Measurements from ENCODE around the gene TLCD1.

Gene TLCD1

DNA sequence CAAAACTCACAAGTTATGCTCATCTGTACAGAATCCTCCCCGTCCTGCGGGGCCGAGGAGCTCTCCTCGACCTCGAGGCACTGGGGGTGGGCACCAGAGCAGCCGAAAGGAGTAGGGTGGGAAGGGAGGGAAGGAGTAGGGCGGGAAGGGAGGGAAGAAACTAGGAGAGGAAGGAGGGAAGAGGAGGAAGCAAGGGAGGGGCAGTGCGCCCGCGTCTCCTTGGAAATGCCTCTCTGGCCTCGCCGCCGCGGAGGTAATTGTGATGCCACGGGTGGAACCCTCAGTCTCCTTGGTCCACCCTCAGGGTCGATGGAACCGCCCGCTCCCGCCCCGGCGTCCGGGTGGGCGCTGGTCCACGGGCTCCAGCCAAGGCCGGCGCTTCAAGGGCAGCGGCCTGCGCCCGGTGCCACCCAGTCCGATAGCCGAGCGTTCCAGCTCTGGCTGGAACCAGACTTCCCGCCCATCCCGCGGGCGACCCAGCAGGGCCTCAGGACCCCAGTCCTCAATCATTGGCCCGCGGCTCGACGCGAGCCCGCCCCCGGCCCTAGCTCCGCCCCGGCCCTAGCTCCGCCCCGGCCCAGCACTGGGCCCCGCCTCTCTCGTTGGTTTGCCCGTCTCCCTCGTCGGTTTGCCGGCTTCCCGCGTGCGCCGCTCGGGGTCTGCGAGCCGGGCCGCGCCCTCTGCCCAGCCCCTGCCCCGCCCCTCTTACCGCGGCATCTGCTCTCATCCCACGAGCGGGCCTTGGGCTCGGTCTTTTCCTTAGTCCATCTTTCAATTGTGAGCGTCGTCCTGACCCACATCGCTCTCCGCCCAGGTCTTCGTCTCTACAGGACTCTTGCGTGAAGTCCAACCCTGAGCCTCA is 14.9 kb downstream of the TLCD1 start:
- peak; percentile 85 to 86 for DNase-seq

DNA sequence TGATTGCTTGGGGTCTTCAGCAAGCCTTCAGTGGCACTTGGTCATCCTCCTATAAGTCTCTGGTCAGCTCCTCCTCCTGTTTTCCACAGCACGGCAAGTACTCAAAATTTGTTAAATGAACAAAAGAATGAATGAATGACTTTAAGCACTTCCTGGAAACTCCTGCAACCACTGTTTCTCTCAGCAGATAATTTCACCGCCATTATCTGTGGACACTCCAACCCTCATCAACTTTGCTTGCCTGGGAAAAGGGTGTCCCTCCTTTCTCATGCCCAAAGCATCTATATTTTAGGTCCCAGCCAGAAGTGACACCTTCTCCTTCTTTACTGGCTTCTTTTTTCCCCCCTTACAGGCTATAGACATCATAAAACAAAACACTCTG is 18.7 kb downstream of the TLCD1 start:
- no peak for DNase-seq

DNA sequence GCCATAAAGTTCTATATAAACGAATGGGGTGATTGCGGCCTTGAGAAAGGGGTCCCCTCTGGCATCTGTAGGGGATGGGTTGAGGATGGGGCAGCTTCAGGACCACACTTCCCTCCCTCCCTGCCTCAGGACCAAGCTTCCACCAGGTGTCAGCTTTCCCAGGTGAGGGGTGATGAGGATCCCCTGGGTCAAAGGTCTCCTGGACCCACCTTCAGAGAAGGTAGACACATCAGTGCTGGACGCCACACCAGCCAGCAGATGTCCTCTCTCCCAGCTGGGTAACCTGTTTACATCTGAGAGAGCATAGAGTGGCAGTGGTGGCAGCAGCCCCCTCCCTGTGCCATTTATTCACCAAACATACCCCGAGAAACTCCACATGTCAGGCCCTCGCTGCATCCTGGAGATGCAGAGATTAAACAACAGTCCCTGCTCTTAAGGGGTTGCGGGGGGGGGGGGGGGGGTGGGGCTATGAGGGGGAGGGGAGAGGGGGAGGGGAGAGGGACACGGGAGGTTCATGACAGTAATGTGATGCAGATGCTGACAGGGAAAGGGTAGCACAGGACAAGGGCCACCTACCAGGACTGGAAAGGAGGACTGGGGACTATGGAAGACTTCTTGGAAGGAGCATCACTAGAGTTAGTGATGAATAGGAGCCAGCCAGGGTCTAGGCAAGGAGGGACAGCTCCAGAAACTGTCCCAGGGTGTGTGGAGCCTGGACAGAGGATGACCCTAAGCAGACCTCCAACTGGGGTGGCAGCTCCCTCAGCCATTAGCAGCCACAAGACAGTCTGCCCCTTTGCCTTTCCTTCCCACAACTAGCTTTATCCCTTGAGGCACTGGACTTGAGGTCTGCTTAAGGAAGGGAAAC is 19.3 kb downstream of the TLCD1 start:
- no peak for DNase-seq

DNA sequence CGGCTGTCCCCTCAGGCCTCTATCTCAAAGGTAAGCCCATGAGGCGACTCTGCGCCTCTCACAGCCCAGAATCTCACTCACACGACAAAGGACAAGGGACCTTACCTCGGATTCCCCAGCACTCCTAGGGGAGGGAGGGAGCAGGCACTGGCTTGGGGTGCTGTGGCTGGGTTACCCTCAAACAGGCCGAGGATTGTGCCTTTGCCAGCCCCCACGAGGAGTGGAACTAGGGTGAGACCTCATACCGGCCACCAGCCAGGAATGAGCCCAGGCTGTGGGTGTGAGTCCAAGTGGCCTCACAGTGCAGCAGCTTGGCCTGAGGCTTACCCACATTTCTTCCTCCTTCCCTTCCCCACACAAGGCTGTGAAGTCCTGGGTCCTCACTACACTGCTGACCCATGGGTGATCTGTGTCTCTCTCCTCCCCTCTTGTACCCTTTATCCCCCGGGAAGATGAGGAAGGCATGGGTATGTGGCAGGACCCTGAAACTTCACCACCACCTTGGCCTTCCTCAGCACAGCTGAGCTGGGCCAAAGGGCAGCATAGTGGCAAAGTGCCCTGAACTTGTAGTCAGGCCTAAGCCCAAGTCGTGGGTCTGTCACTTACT is 20.2 kb downstream of the TLCD1 start:
- no peak for DNase-seq

DNA sequence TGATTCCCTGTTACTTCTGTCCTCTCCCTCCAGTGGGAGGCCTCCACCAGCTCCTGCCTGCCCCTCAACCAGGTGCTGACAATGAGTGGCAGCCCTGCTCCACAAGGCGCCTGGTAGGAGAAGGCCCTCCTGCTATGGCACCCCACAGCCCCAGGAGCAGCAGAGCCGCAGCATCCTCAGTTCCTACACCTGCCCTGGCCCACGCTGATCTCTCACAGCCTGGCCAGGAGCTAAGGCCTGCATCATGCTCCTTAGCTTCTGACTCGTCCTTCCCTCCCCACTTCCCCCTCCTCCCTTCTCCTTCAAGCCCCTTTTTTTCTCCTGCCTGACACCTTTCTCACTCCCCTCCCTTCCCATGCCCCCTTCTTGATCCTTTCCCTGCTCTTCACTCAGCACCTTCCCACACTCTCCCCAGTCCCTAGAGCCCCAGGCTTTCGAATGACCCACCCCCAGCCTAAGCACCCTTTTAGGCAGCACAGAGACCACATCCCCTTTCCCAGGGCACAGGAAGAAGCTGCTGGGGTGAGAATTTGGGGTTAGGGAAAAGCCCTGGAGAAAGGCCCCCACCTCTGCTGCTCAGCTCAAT is 20.9 kb downstream of the TLCD1 start:
- no peak for DNase-seq

DNA sequence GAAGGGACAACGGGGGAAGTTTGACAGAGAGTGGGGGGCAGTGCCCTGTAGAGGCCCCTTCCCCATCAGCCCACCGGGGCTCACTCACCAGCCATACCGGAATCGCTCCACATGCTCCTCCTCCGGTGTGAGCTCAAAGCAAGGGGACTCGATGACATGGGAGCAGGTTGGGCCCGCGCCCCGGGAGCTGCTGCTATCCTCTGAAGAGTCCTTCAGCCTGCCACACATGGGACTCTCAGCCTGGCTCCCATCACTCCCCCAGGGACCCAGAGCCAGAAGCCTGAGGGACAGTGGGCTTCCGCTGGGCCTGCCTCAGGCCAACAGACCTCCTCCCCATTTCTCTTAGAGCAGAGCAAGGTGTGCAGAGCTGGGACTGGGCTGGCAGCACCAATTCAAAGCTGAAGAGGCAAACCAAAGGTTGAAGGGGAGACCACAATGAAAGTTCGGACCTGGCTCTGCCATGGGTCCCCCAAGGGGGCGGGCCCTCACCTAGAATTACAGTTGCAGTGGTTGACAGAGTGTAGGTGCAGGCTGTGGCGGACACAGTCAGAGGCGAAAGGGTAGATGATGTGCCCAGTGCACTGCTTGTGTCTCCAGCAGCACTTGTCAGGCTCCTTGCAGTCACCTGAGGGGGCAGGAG is 21.7 kb downstream of the TLCD1 start:
- no peak for DNase-seq

DNA sequence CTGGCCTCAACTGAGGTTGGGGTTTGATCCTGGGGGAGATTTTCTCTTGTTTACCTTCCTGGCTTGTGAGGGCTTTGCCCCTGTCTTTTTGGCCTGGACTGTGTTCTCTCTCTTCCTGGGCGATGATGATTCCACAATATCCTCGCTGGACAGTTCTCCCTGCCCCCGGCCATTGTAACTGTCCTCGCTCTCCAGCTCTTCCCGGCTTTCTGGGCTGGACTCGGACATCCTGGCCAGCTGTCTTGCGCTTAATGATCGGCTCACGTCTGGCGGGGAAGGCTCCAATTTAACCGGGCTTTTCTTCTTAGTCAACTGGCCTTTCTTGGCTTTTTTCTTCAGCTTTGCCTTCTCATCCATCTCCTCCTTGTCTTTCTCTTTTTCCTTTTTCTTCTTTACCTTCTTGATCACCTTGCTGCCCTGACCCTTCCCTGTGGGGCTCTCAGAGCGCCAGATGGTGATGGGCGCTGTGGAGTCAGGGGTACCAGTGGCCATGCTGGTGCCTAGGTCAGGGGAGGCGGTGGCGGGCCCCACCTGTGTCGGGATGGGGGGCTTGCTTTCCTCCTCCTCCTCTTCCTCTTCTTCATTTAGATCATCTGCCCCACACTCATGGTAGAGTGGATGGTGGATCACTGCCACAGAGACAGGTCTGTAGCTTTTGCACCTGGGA is 22.3 kb downstream of the TLCD1 start:
- DNase-seq: no peak

DNA sequence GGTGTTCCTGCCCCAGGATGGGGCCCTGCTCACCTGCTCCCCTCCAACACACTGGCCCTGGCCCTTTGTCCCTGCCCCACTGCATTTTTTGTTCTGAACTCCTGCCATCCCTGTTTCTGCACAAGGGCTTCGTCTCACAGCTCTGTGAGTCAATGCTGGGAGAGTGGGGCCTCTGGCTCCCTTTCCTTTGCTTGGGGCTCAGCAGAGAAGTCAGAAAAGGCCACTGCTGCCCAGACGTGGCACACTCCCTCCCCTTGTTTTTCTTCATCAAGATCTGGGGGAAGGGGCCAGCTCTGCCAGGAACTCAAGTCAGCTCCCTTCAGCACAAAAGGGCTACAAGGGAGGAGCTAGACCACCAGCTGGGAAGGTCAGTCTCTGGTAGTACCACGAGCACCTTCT is 23.3 kb downstream of the TLCD1 start:
- no peak for DNase-seq

DNA sequence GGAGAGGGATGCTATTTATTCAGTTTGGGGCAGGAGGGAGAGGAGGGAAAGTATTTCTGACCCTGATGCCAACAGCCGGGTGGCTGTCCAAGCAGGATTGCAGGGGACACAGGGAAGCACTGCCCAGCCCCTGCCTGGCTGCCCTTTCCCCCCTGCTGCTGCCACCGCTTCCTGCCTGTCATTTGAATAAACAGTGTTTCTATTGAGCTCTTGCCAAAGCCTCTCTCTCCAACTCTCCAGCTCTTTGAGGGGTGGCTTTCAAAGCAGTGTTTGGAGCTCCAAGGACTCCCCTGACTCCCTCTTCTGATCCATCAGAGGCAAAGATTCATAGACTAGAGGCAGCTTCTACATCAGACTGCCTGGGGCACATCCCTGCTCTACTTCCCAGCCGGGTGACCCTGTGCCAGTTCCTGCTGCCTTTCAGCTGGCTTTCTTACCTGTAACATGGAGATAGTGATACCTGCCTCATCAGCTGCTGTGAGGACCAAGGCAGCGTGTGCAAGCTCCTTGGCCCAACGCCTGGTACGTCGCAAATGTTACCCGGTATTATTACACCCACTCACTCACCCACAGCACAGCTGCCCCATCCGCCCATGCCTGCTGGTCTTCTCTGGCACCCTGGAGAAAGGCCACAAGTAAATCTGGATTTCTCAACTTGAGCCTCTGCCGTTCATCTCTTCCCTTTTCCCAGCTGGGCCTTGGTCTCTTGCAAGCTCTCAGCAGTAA is 23.8 kb downstream of the TLCD1 start:
- DNase-seq: no peak

DNA sequence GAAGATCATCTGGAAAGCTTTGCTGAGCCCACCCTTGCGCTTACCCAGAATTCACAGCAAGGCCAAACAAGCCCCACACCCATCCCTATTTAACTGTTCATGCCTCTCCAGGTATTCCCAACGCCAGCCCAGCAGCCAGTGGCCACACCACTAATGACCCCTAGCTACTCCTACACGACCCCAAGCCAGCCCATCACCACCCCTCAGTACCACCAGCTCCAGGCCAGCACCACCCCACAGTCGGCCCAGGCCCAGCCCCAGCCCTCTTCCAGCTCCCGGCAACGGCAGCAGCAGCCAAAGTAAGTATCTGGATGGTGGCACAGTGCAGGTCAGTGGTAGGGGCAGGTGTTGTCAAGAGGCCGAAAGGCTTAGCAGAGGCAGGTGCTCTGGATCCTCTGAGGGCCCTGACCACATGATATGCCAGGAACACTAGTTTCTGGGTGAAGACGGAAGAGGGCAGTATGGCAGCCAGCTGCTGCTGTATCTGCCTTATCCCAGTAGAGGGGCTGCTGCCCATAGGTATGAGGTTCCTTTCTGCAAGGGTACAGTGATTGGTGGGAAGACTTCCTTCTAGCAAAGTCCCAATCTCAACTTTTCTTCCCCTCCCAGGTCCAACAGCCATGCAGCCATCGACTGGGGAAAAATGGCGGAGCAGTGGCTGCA is 25.1 kb downstream of the TLCD1 start:
- no peak for DNase-seq

DNA sequence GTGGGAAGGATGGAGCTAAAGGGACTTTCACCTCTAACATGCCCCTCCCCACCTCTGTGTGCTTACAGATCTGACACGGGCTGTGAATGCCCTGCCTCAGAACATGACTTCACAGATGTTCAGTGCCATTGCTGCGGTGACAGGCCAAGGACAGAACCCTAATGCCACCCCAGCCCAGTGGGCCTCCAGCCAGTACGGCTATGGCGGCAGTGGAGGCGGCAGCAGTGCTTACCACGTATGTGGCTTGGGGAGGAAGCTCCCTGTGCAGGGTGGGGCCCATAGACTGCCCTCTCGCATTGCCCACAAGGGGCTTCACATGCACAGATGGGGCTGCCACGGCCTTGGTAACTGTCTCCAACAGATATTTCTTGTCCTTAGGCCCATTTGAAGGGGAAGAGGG is 25.8 kb downstream of the TLCD1 start:
- DNase-seq: no peak

DNA sequence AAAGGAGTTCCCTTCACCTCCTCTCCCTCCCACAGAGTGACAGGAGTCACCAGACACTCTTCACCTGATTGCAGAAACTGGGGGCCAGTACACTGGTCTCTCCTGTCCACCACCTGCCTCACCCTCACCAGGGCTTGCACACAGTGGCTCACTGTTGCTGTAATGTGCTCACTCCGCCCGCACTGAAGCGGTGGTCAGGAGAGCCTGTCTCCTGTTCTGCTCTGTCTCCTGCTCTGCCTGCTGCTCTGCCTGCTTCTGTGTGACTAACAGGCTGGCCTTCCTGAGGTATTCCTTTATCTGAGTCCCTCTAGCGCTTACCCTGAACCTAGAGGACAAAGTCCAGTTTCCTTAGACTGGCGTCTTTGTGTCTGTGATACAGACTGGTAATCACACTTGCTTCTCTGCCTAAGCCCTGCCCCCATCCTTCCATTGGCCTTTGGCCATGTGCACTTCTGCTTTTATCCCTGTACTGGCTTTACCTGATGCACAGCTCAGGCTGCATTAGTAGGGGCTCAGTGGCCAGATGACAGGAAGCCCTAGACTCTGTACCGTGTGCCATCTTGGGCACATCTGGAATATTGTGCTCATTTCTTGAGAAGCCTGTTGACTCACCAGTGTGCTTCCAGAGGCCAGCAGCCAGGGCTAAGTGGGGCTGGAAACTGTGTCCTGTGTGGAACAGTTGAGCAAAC is 27.6 kb downstream of the TLCD1 start:
- no peak for DNase-seq

DNA sequence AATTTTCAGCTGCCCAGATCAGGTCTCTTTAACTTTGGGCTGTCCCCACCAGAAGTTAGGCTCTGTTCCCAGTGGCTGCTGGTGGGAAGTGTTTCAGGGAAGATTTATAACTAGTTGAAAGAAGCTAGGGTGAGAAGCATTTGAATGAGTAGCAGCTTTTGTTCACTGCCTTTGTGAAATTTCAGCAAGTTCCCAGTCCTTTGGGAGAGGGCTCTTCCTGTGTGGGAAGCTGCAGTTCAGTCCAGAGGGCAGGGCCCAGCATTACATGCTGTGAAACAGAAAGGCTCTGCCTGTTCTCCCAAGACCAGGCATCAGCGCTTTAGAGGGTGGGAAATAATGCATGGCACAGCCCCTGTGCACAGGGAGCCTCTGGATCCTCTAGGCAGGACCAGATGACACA is 32.2 kb downstream of the TLCD1 start:
- no peak for DNase-seq

DNA sequence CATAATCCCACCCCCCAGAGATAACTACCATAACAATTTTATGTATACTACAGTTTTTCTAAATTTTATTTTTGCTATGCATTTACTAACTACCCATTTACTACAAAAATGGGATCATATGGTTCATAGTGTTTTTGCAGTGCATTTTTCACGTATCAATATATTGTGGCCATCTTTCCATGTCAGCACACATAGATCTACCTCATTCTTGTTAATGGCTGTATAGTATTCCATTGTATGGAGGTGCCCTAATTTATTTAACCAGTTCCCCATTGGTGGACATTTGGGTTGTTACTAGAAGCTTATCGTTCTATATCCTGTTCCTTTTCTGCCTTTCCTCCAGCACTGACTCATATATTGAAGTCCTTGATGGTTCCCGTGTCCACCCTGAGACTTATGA is 37.0 kb downstream of the TLCD1 start:
- DNase-seq: no peak

DNA sequence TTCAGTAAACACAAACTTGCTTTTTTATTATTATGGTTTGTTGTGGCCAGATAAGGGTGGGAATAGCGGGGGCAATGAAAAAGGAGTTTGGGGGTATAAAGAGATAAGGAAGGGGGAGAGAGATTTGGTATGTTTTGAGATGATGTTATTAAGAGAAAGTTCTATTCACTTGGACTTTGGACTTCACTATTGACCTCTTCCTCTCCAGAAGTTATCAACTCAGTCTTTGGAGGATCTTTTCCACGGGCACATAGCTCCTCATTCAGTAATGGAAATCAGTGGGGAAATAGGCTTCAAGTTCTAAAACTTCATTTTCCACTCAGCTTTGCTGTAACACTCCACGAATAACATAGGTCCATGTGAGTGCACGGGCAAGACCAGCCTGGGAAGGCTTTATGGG is 37.6 kb downstream of the TLCD1 start:
- DNase-seq: no peak

DNA sequence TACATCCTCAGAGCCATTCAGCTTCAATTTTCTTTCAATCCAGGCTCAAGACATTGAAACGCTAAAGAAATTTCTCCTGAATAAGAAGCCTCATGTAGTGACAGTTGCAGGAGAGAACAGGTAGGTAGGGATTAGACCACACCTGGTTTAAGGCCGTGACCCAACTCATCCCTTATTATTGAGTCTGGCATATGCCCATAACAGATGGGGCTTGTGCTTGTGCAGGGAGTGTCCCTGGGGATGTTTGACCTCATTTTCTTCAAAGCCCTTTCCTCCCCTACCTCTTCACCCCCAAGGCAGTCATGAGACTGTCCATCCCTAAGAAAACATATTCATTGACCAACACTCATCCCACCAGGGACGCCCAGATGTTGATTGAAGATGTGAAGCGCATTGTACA is 39.7 kb downstream of the TLCD1 start:
- no peak for DNase-seq

DNA sequence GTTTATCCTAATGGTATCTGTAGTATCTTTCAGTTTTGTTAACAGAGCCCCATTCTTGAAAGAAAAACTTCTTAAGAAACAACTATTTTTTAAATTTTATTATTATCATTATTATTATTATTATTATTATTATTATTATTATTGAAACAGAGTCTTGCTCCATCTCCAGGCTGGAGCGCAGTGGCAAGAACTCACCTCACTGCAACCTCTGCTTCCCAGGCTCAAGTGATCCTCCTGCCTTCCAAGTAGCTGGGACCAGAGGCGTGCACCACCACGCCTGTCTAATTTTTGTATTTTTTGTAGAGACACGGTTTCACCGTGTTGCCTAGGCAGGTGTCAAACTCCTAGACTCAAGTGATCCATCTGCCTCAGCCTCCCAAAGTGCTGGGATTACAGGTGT is 40.7 kb downstream of the TLCD1 start:
- DNase-seq: no peak

DNA sequence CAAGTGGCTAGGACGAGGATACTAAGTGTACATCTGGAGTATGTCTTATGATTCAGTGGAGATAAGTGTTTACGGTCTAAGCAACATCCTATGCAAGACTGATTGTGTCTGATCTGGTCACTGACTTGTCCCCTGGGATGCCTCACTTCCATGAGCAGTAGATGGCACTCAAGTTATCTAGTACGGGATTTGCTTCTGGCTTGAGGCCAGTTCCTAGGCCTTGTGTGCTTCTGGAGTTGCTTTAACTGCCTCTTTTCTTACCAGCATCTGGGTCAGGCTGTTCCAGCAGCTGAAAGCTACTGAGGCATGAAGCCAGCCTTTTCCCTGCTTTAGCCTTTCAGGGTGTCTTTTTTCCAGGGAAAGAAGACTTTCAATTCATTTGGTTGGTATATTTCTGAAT is 41.1 kb downstream of the TLCD1 start:
- no peak for DNase-seq

DNA sequence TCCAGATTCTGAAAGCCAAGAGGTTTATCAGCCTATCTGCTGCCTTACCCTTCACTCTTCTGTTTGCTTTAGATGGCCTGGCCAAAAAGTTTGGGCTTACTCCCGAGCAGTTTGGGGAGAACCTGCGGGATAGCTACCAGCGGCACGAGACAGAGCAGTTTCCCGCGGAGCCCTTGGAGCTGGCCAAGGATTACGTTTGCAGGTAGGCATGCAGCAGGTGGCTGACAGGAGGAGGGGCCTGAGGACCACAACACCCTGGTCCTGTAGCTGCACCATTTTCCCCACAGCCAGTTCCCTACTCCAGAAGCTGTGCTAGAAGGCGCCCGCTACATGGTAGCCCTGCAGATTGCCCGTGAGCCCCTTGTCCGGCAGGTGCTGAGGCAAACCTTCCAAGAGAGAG is 43.4 kb downstream of the TLCD1 start:
- no peak for DNase-seq

DNA sequence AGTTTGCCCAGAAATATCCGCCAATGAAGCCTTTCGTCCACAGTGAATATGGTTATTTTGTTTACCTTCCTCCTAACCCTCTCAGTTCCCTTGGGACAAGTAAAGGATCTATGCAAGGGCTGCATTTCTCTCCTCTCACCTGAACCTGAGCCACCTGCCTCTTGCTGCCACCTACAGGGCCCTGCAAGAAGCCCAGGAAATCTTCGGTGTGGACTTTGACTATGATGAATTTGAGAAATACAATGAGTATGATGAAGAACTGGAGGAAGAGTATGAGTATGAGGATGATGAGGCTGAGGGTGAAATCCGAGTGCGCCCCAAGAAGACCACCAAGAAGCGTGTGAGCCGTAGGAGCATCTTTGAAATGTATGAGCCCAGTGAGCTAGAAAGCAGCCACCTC is 50.1 kb downstream of the TLCD1 start:
- DNase-seq: no peak
